NB4 (cell line): ENCODE measurements around the gene MORN1.

Experiments
- DNase-seq: peaks from one replicate; pipeline ENCODE4 v3.0.0; 2010; ENCODE audit warnings: low read depth
- H3K4me3 ChIP-seq: one replicate; pipeline ENCODE4 v1.5.1; 2011; ENCODE audit warnings: mild to moderate bottlenecking, low read depth, low read length, moderate library complexity
- CTCF ChIP-seq: IDR thresholded peaks from one replicate; pipeline ENCODE4 v1.5.1; 2012; ENCODE audit warnings: low read depth, low read length
- MAX ChIP-seq: IDR thresholded peaks from 2 replicates; pipeline ENCODE4 v1.6.1; 2011; ENCODE audit warnings: low read depth, low read length
- MYC ChIP-seq: IDR thresholded peaks from 2 replicates; pipeline ENCODE4 v1.6.1; 2011; ENCODE audit warnings: low read depth, low read length
- POLR2A ChIP-seq: IDR thresholded peaks from 2 replicates; pipeline ENCODE4 v1.6.1; 2011; ENCODE audit warnings: mild to moderate bottlenecking; ENCODE audit not compliant: insufficient read length; ENCODE audit errors: extremely low read depth

The MORN1 gene

DNA sequence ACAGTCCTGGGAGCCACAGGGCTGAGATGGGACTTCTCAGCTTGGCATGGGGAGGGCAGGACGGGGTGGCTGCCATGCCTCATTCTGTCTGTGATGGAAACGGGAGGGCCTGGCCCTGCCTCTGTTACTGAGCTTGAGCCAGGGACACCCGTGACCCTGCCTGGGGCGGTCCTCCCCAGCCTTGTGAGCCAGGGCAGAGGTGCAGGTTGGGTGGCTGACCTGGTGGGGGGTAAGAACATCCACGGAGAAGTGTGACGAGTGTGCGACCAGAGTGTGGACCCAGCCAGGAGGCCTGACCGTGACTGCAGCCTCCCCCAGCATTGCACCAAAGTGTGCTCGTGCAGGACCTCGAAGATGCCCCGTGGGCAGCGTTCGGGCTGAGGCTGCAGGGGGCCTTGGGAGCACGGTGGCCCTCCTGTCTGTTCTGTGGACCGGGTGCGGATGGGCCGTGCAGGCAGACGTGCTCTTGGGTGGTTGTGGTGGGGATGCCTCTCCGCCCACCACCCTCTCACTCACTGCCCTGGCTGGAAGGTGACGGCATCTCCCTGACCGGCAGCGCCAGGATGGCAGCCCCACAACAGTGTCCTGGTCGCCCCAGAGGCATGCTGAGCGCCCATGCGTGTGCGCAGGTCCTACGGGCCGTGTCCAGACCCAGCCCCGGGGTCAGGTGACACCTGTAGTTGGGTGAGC lies 117.8 kb downstream of the MORN1 start:
- no peak for DNase-seq
- no peak overlapping the region for H3K4me3 ChIP-seq

GRCh38 chr1:2272686-2273400 lies 118.5 kb downstream of the MORN1 start:
- TF ChIP-seq CTCF: no peak
- no peak for TF ChIP-seq MAX
- TF ChIP-seq MYC: no peak
- no peak for TF ChIP-seq POLR2A
- DNase-seq: no peak
- no peak overlapping the region for H3K4me3 ChIP-seq

More for the DNA sequence above, 117.8 kb downstream of the MORN1 start:
- TF ChIP-seq MYC (no peak), CTCF (no peak), MAX (no peak), POLR2A (no peak)

DNA sequence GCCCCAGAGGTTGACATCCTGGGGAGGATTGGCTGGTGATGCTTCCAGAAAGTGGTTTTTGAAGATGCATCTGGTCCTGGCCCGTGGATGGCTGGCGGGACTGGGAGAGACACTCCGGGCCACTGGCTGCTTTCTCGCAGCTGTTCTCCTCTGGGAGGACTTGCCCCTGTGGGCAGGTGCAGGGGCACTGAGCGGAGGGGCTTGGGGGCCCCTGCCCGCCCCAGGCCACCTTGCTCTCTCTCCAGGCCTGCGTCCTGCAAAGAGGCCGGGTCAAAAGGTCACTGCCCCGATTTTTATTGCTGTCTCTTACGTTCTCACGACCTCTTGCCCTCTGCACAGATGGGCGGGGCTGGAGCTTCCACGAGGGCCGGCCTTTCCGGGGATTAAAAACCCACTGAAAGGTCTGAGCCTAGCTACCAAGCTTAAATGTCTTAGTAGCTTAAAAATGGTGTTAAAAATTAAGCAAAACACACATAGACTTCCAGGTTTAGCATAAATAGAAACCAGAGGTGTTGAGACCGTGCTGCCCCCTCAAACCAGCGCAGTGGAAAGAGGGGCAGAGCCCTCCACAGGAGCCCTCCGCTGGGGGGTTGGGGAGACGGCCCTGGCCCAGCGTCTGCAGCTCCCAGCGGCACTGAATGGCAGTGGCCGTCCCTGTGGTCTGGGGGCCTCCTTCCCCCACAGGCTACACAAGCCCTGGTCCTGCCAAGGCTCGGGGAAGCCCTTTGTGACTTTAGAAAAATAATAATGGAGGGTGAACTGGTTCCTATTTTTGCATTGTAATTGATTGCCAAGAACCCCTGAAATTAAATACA lies 119.3 kb downstream of the MORN1 start:
- no peak for DNase-seq
- TF ChIP-seq POLR2A (no peak), MAX (no peak), MYC (no peak), CTCF (no peak)
- no peak overlapping the region for H3K4me3 ChIP-seq
